Endodermal cell (in vitro differentiated cells): ENCODE results near the gene CACTIN. TPM values are rescaled to one million over a fixed set of nuclear protein-coding genes. Genes with fewer than 3 reads are reported as not detected.

ENCODE experiments used
- DNase-seq: peaks from one replicate; pipeline ENCODE4 v3.0.0-alpha.2; 2017
- H3K27ac ChIP-seq: 2 replicates; pipeline ENCODE4 v1.5.1; 2013; ENCODE audit warnings: mild to moderate bottlenecking, low read depth, low read length, moderate library complexity
- H3K27me3 ChIP-seq: 2 replicates; pipeline ENCODE4 v1.6.1; 2013; ENCODE audit warnings: mild to moderate bottlenecking, low read length, moderate library complexity; ENCODE audit not compliant: insufficient read depth, control insufficient read depth, poor library complexity, severe bottlenecking
- H3K36me3 ChIP-seq: 2 replicates; pipeline ENCODE4 v1.7.0; 2013; ENCODE audit warnings: mild to moderate bottlenecking, low read length, moderate library complexity; ENCODE audit not compliant: control insufficient read depth, insufficient read depth
- H3K4me1 ChIP-seq: one replicate; pipeline ENCODE4 v1.7.0; 2013; ENCODE audit warnings: low read length; ENCODE audit not compliant: control insufficient read depth, insufficient read depth
- H3K4me3 ChIP-seq: 2 replicates; pipeline ENCODE4 v1.5.1; 2013; ENCODE audit warnings: mild to moderate bottlenecking, low read length, moderate library complexity
- H3K9ac ChIP-seq: 2 replicates; pipeline ENCODE4 v1.6.1; 2013; ENCODE audit warnings: mild to moderate bottlenecking, low read length, moderate library complexity; ENCODE audit not compliant: poor library complexity, severe bottlenecking; ENCODE audit errors: extremely low read depth
- H3K9me3 ChIP-seq: 2 replicates; pipeline ENCODE4 v1.6.1; 2013; ENCODE audit warnings: mild to moderate bottlenecking, low read length, moderate library complexity; ENCODE audit not compliant: control insufficient read depth
- H3K27ac Mint-ChIP-seq: 2 replicates; pipeline ENCODE4 v1.8.0; 2020; ENCODE audit warnings: mixed read lengths
- H3K27me3 Mint-ChIP-seq: 2 replicates; pipeline ENCODE4 v1.8.0; 2021; ENCODE audit warnings: mild to moderate bottlenecking, mixed read lengths; ENCODE audit not compliant: insufficient read depth
- H3K36me3 Mint-ChIP-seq: 2 replicates; pipeline ENCODE4 v1.8.0; 2020; ENCODE audit warnings: low read depth, mixed read lengths
- H3K4me1 Mint-ChIP-seq: 2 replicates; pipeline ENCODE4 v1.8.0; 2020; ENCODE audit warnings: mixed read lengths
- H3K4me3 Mint-ChIP-seq: 2 replicates; pipeline ENCODE4 v1.8.0; 2020; ENCODE audit warnings: mild to moderate bottlenecking, moderate library complexity, mixed read lengths
- H3K9me3 Mint-ChIP-seq: 2 replicates; pipeline ENCODE4 v1.8.0; 2020; ENCODE audit warnings: mild to moderate bottlenecking, mixed read lengths
- WGBS, 2 experiments: methylation state at CpG; one replicate each; pipeline versions ENCODE4 v1.1.5 to v1.1.7; 2013; ENCODE audit warnings: missing lambda C conversion rate in 2 of 2, mixed read lengths in 1 of 2; ENCODE audit not compliant: insufficient coverage in 1 of 2, insufficient read length in 1 of 2; 5-methylcytosine and 5-hydroxymethylcytosine counted together
- total RNA-seq, 2 donors: library from RNA; stranded (reverse); fragmentation: NEBNext Ultra II Directional in 1 of 2; extraction: Animal tissue kit (Norgen Biotek cat#: 25700) in 1 of 2; gene quantifications; 2 replicates in 1 of 2; 3 replicates in 1 of 2; pipeline ENCODE4 v1.2.1, GENCODE V29; 2021
- TF ChIP-seq, protein P1 (sequence below): fragments of 200-600 bp; sonication (generic); conservative IDR thresholded peaks from 2 replicates; pipeline ENCODE4 v1.5.0; 2021; ENCODE audit warnings: antibody characterized with exemption, mild to moderate bottlenecking

The CACTIN gene
- total RNA-seq, 2 donors from 2014 or later = 31.5 to 33.5 TPM

DNA sequence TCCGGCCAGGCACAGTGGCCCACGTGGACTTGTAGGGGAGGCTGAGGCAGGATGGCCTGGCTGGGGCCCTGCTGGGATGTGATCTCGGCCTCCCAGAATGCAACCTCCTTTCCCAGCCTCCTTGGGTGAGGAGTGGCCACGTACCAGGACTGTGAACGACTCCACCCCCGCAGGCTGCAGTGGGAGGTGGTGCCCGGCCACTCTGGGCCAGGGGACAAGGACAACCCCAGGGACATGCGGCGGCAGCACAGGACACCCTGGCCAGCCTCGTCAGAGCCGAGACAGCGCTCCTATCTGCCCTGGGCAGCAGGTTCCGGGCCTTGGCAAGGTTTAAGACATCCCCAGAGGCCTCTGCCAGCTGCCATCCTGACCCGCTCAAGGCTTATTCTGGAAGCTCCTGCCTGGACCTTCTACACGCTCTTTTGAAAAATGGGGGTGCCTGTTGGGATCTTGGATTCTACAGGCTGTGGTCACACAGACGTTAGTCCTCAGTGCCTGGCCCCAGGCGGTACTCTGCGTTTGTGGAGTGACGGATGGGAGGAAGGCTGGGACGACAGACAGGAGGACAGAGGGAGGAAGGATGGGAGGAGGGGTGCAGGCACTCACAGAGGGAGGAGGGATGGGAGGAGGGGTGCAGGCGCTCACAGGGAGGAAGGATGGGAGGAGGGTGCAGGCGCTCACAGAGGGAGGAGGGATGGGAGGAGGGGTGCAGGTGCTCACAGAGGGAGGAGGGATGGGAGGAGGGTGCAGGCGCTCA is 19.9 kb upstream of the CACTIN start:
- H3K36me3 Mint-ChIP-seq = peaks cover 24% of the 10 kb centered on the region
- 95 to 97% methylated on average over 20 to 23 of the region's 23 CpGs for WGBS, 2 experiments
- TF ChIP-seq, protein P1, sequence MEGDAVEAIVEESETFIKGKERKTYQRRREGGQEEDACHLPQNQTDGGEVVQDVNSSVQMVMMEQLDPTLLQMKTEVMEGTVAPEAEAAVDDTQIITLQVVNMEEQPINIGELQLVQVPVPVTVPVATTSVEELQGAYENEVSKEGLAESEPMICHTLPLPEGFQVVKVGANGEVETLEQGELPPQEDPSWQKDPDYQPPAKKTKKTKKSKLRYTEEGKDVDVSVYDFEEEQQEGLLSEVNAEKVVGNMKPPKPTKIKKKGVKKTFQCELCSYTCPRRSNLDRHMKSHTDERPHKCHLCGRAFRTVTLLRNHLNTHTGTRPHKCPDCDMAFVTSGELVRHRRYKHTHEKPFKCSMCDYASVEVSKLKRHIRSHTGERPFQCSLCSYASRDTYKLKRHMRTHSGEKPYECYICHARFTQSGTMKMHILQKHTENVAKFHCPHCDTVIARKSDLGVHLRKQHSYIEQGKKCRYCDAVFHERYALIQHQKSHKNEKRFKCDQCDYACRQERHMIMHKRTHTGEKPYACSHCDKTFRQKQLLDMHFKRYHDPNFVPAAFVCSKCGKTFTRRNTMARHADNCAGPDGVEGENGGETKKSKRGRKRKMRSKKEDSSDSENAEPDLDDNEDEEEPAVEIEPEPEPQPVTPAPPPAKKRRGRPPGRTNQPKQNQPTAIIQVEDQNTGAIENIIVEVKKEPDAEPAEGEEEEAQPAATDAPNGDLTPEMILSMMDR = no peak

GRCh38 chr19:3645726-3646125 is 19.1 kb upstream of the CACTIN start:
- H3K27ac ChIP-seq = no peak overlapping the region
- Mint-ChIP-seq H3K4me3 (no peak overlapping the region), H3K36me3 (peaks cover 23% of the 10 kb centered on the region), H3K4me1 (no peaks in the 10 kb centered on the region), H3K9me3 (no peaks in the 10 kb centered on the region), H3K27me3 (no peaks in the 10 kb centered on the region), H3K27ac (no peak overlapping the region)
- no peak for DNase-seq
- H3K27me3 ChIP-seq = no peaks in the 10 kb centered on the region
- no peak overlapping the region for H3K9ac ChIP-seq
- WGBS, 2 experiments = 93 to 97% methylated on average over 11 to 21 of the region's 21 CpGs
- H3K36me3 ChIP-seq = peaks cover 15% of the 10 kb centered on the region
- no peak overlapping the region for H3K4me3 ChIP-seq
- no peaks in the 10 kb centered on the region for H3K4me1 ChIP-seq
- H3K9me3 ChIP-seq = no peaks in the 10 kb centered on the region
- TF ChIP-seq, protein P1 = no peak

More for the DNA sequence above, 19.9 kb upstream of the CACTIN start:
- no peaks in the 10 kb centered on the region for H3K4me1 ChIP-seq
- H3K4me3 ChIP-seq = no peak overlapping the region
- H3K4me3 Mint-ChIP-seq = no peak overlapping the region
- H3K27ac ChIP-seq = no peak overlapping the region
- H3K27me3 ChIP-seq = no peaks in the 10 kb centered on the region
- no peaks in the 10 kb centered on the region for H3K4me1 Mint-ChIP-seq
- no peaks in the 10 kb centered on the region for H3K27me3 Mint-ChIP-seq
- no peak overlapping the region for H3K27ac Mint-ChIP-seq
- H3K9me3 Mint-ChIP-seq = no peaks in the 10 kb centered on the region
- no peaks in the 10 kb centered on the region for H3K9me3 ChIP-seq
- peaks cover 16% of the 10 kb centered on the region for H3K36me3 ChIP-seq
- H3K9ac ChIP-seq = no peak overlapping the region
- DNase-seq = no peak

GRCh38 chr19:3645067-3645396 is 18.4 kb upstream of the CACTIN start:
- TF ChIP-seq, protein P1 = no peak
- Histone ChIP-seq H3K9me3 (no peaks in the 10 kb centered on the region), H3K9ac (no peak overlapping the region), H3K4me3 (no peak overlapping the region), H3K27ac (no peak overlapping the region), H3K36me3 (peaks cover 16% of the 10 kb centered on the region), H3K27me3 (no peaks in the 10 kb centered on the region), H3K4me1 (no peaks in the 10 kb centered on the region)
- DNase-seq = no peak
- Mint-ChIP-seq H3K4me3 (no peak overlapping the region), H3K27me3 (no peaks in the 10 kb centered on the region), H3K36me3 (peaks cover 20% of the 10 kb centered on the region), H3K9me3 (no peaks in the 10 kb centered on the region), H3K27ac (no peak overlapping the region), H3K4me1 (no peaks in the 10 kb centered on the region)
- WGBS, 2 experiments = 92 to 95% methylated on average over 4 to 11 of the region's 11 CpGs
